Endothelial cell (in vitro differentiated cells): ENCODE measurements around the gene SSBP3. TPM values are rescaled to one million over a fixed set of nuclear protein-coding genes. Genes with fewer than 3 reads are reported as not detected.
A peak's percentile ranks its signal among the peaks of the same experiment; 100 is the strongest.

Source experiments
- DNase-seq: peaks from one replicate; pipeline ENCODE4 v3.0.0; 2021; ENCODE audit warnings: low spot score
- H3K27ac Mint-ChIP-seq: one replicate; pipeline ENCODE4 v1.8.0; 2021; ENCODE audit warnings: mixed read lengths, inconsistent platforms; ENCODE audit not compliant: unreplicated experiment
- H3K27me3 Mint-ChIP-seq: one replicate; pipeline ENCODE4 v1.8.0; 2021; ENCODE audit warnings: mild to moderate bottlenecking, moderate library complexity, mixed read lengths, inconsistent platforms; ENCODE audit not compliant: unreplicated experiment
- H3K36me3 Mint-ChIP-seq: one replicate; pipeline ENCODE4 v1.8.0; 2021; ENCODE audit warnings: mild to moderate bottlenecking, low read depth, mixed read lengths, inconsistent platforms; ENCODE audit not compliant: unreplicated experiment
- H3K4me1 Mint-ChIP-seq: one replicate; pipeline ENCODE4 v1.8.0; 2021; ENCODE audit warnings: mild to moderate bottlenecking, mixed read lengths, inconsistent platforms; ENCODE audit not compliant: unreplicated experiment
- H3K4me3 Mint-ChIP-seq: one replicate; pipeline ENCODE4 v1.8.0; 2021; ENCODE audit warnings: mild to moderate bottlenecking, mixed read lengths, inconsistent platforms; ENCODE audit not compliant: unreplicated experiment
- H3K9me3 Mint-ChIP-seq: one replicate; pipeline ENCODE4 v1.8.0; 2021; ENCODE audit warnings: mixed read lengths, inconsistent platforms; ENCODE audit not compliant: unreplicated experiment
- CTCF ChIP-seq: fragments of 200-600 bp; sonication (generic); IDR thresholded peaks from one replicate; pipeline ENCODE4 v1.5.0; 2021; ENCODE audit warnings: antibody characterized with exemption; ENCODE audit not compliant: unreplicated experiment
- total RNA-seq: library from RNA; stranded (reverse); fragmentation: NEBNext Ultra II Directional; extraction: Animal tissue kit (Norgen Biotek cat#: 25700); gene quantifications from one replicate; pipeline ENCODE4 v1.2.1, GENCODE V29; 2021; ENCODE audit not compliant: unreplicated experiment

Gene SSBP3
- total RNA-seq, 1 donor from 2014 or later: 142 TPM

- H3K27ac Mint-ChIP-seq: peak overlapping the region; percentile 6
- no peak for TF ChIP-seq CTCF
- H3K36me3 Mint-ChIP-seq: peaks cover 6% of the 10 kb centered on the region
- no peaks in the 10 kb centered on the region for H3K9me3 Mint-ChIP-seq
- H3K4me3 Mint-ChIP-seq: no peak overlapping the region
- H3K4me1 Mint-ChIP-seq: peaks cover 74% of the 10 kb centered on the region
- no peak for DNase-seq
- peaks cover 4% of the 10 kb centered on the region for H3K27me3 Mint-ChIP-seq
Observed at GRCh38 chr1:54339126-54339525, 67.1 kb downstream of the SSBP3 start.

GRCh38 chr1:54338464-54338863 is 67.7 kb downstream of the SSBP3 start:
- Mint-ChIP-seq H3K4me1 (peaks cover 72% of the 10 kb centered on the region), H3K27me3 (peaks cover 4% of the 10 kb centered on the region), H3K27ac (peak overlapping the region; percentile 34), H3K4me3 (no peak overlapping the region), H3K36me3 (peaks cover 6% of the 10 kb centered on the region), H3K9me3 (no peaks in the 10 kb centered on the region)
- no peak for TF ChIP-seq CTCF
- no peak for DNase-seq

DNA sequence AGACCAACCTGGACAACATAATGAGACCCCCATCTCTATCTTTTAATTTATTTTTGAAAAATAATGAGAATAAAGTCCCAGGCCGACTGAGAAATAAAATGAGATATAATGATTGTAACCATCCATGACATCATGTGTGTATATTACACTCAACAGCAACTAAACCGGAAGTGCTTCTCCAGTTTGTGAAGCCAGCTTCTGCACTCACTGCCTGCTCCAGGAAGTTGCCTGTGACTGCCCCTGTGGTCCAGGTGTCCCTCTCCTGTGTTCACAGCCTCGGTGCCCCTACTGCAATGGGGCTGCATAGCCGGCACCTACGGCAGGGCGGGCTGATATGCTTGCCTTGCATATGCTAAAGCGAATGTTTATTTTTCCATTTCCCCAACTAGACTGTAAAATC is 68.3 kb downstream of the SSBP3 start:
- no peaks in the 10 kb centered on the region for H3K9me3 Mint-ChIP-seq
- no peak for TF ChIP-seq CTCF
- peak overlapping the region; percentile 34 for H3K27ac Mint-ChIP-seq
- no peak for DNase-seq
- no peak overlapping the region for H3K4me3 Mint-ChIP-seq
- peaks cover 72% of the 10 kb centered on the region for H3K4me1 Mint-ChIP-seq
- peaks cover 4% of the 10 kb centered on the region for H3K27me3 Mint-ChIP-seq
- H3K36me3 Mint-ChIP-seq: peaks cover 6% of the 10 kb centered on the region

DNA sequence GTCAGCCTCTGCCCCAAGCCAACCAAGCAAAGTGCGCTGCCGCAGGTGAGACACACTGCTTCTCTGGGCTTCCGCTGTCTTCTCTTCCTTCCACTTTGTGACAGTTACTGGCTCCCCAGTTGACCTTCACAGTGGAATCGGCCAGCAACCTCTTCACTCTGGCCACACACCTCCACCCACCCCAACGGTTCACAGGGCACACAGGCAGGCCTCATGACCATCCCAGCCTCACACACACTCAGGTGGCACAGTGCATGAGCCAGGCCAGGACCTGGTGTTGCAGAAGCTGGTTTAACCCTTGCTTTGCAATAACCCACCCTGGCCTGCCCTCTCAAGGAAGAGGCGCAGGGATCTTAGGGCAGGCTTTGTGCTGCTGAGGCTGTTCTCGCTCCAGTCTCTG is 69.2 kb downstream of the SSBP3 start:
- no peak overlapping the region for H3K4me3 Mint-ChIP-seq
- H3K36me3 Mint-ChIP-seq: peaks cover 6% of the 10 kb centered on the region
- peaks cover 4% of the 10 kb centered on the region for H3K27me3 Mint-ChIP-seq
- H3K4me1 Mint-ChIP-seq: peaks cover 72% of the 10 kb centered on the region
- no peaks in the 10 kb centered on the region for H3K9me3 Mint-ChIP-seq
- peak overlapping the region; percentile 100 for H3K27ac Mint-ChIP-seq
- no peak for DNase-seq
- no peak for TF ChIP-seq CTCF

GRCh38 chr1:54336116-54336515 is 70.1 kb downstream of the SSBP3 start:
- Mint-ChIP-seq H3K36me3 (peaks cover 6% of the 10 kb centered on the region), H3K9me3 (no peaks in the 10 kb centered on the region), H3K4me1 (peaks cover 73% of the 10 kb centered on the region), H3K27me3 (peaks cover 6% of the 10 kb centered on the region), H3K27ac (peak overlapping the region; percentile 100), H3K4me3 (no peak overlapping the region)
- DNase-seq: no peak
- TF ChIP-seq CTCF: no peak
